CD1c-positive myeloid dendritic cell (primary cell): ENCODE measurements around the gene SETX.
A peak's percentile ranks its signal among the peaks of the same experiment; 100 is the strongest.

Experiments
- DNase-seq: peaks from one replicate; pipeline ENCODE4 v3.0.0-alpha.2; 2016; ENCODE audit errors: extremely low spot score

The SETX gene

GRCh38 chr9:132351404-132352045, 3.3 kb downstream of the SETX start:
- DNase-seq, result no peak

- DNase-seq, result peak; percentile 49
Measured at GRCh38 chr9:132350861-132351315, 3.9 kb downstream of the SETX start.

GRCh38 chr9:132348676-132349075, 6.1 kb downstream of the SETX start:
- no peak for DNase-seq

- DNase-seq, result no peak
Measured at GRCh38 chr9:132346177-132346576, 8.6 kb downstream of the SETX start.

- DNase-seq, result no peak
Measured at GRCh38 chr9:132341177-132341840, 13.5 kb downstream of the SETX start.

- DNase-seq, result no peak
Measured at GRCh38 chr9:132334364-132334763, 20.4 kb downstream of the SETX start.

- DNase-seq, result no peak
Measured at GRCh38 chr9:132333556-132333955, 21.2 kb downstream of the SETX start.

- no peak for DNase-seq
Measured at GRCh38 chr9:132328580-132328979, 26.2 kb downstream of the SETX start.

- DNase-seq, result no peak
Measured at GRCh38 chr9:132327537-132327936, 27.2 kb downstream of the SETX start.

- DNase-seq, result no peak
Measured at GRCh38 chr9:132324425-132324824, 30.4 kb downstream of the SETX start.

GRCh38 chr9:132319421-132320110, 35.2 kb downstream of the SETX start:
- no peak for DNase-seq

- DNase-seq, result no peak
Measured at GRCh38 chr9:132312873-132313272, 41.9 kb downstream of the SETX start.

- no peak for DNase-seq
Measured at GRCh38 chr9:132312426-132312825, 42.4 kb downstream of the SETX start.

GRCh38 chr9:132311978-132312377, 42.8 kb downstream of the SETX start:
- no peak for DNase-seq

- DNase-seq, result no peak
Measured at GRCh38 chr9:132309056-132309455, 45.7 kb downstream of the SETX start.

GRCh38 chr9:132301521-132301920, 53.3 kb downstream of the SETX start:
- DNase-seq, result no peak

- no peak for DNase-seq
Measured at GRCh38 chr9:132299221-132299620, 55.6 kb downstream of the SETX start.

GRCh38 chr9:132295181-132295580, 59.6 kb downstream of the SETX start:
- no peak for DNase-seq

GRCh38 chr9:132293145-132293721, 61.6 kb downstream of the SETX start:
- DNase-seq, result no peak

GRCh38 chr9:132288966-132289365, 65.8 kb downstream of the SETX start:
- no peak for DNase-seq

GRCh38 chr9:132288361-132288760, 66.4 kb downstream of the SETX start:
- DNase-seq, result no peak

GRCh38 chr9:132287256-132287760, 67.5 kb downstream of the SETX start:
- DNase-seq, result no peak
